Suppressor macrophage treated with lipopolysaccharide for 4 hours (primary cell): ENCODE data around the gene SLC22A31.

ENCODE experiments used
- DNase-seq: peaks from one replicate; pipeline ENCODE4 v3.0.0-alpha.2; 2020

Gene SLC22A31

GRCh38 chr16:89147085-89147817 lies 53.1 kb downstream of the SLC22A31 start:
- DNase-seq: no peak

GRCh38 chr16:89146211-89147005 lies 53.9 kb downstream of the SLC22A31 start:
- DNase-seq: no peak
